Heart right ventricle (tissue), 16 donors: ENCODE results near the gene CD99. TPM values are rescaled to one million over a fixed set of nuclear protein-coding genes. Genes with fewer than 3 reads are reported as not detected.

Experiments used
- ATAC-seq, 8 donors: fragments of 200-7000 bp; cut with Tn5 transposase; one replicate each; pipeline ENCODE4 v1.9.1; 2020; ENCODE audit warnings: mild to moderate bottlenecking in 8 of 8, moderate library complexity in 8 of 8, moderate number of reproducible peaks in 1 of 8
- DNase-seq, 2 donors: peaks; one replicate each; pipeline ENCODE4 v3.0.0-alpha.2; 2020
- H3K27ac ChIP-seq, 10 donors: fragments of 200-600 bp; sonication (generic) in 2 of 10; one replicate each; pipeline versions ENCODE4 v1.5.0 to v1.8.0; 2020 to 2022; ENCODE audit warnings: mild to moderate bottlenecking in 3 of 10
- H3K27me3 ChIP-seq, 7 donors: fragments of 200-600 bp; one replicate each; pipeline ENCODE4 v1.8.0; 2021 to 2022; ENCODE audit warnings: mild to moderate bottlenecking in 2 of 7
- H3K36me3 ChIP-seq, 9 donors: fragments of 200-600 bp; sonication (generic) in 1 of 9; one replicate each; pipeline versions ENCODE4 v1.5.0 to v1.8.0; 2020 to 2022; ENCODE audit warnings: mild to moderate bottlenecking in 2 of 9
- H3K4me1 ChIP-seq, 9 donors: fragments of 200-600 bp; sonication (generic) in 1 of 9; one replicate each; pipeline versions ENCODE4 v1.5.0 to v1.8.0; 2020 to 2022; ENCODE audit warnings: mild to moderate bottlenecking in 4 of 9
- H3K4me3 ChIP-seq, 10 donors: fragments of 200-600 bp; sonication (generic) in 2 of 10; one replicate each; pipeline versions ENCODE4 v1.5.0 to v1.8.0; 2020 to 2022; ENCODE audit warnings: mild to moderate bottlenecking in 7 of 10, moderate library complexity in 2 of 10
- H3K9me3 ChIP-seq, 11 donors: fragments of 200-600 bp in 10 of 11; sonication (generic) in 2 of 11; one replicate each; pipeline versions ENCODE4 v1.5.0 to v1.8.0; 2013 to 2022; ENCODE audit warnings: mild to moderate bottlenecking in 2 of 11, control low read depth in 1 of 11, moderate library complexity in 1 of 11
- CTCF ChIP-seq, 9 donors: fragments of 200-600 bp; sonication (generic) in 2 of 9; IDR thresholded peaks; one replicate each; pipeline versions ENCODE4 v1.5.0 to v1.8.0; 2021 to 2022; ENCODE audit warnings: antibody characterized with exemption in 9 of 9, mild to moderate bottlenecking in 5 of 9, moderate library complexity in 1 of 9
- WGBS, 2 donors: extraction: QIAGEN DNeasy Blood & Tissue Kit; methylation state at CpG; one replicate each; pipeline ENCODE4 v1.1.7; 2013; ENCODE audit warnings: inconsistent platforms in 1 of 2; 5-methylcytosine and 5-hydroxymethylcytosine counted together
- intact Hi-C, 10 donors: fragments of 100-400 bp; cut with DNase I; formaldehyde crosslinking; loops; one replicate each; pipeline versions ENCODE4 v1.11.1 to v1.14.2; 2022
- polyA plus RNA-seq, 2 donors: library from polyadenylated mRNA; stranded (reverse); fragments of 200-250 nt; gene quantifications; one replicate each; pipeline ENCODE4 v1.2.3, GENCODE V29; 2013
- total RNA-seq, 10 donors: library from RNA; stranded (reverse); fragmentation: NEBNext Ultra II Directional in 3 of 10; extraction: Animal tissue kit (Norgen Biotek cat#: 25700) in 3 of 10; gene quantifications; one replicate each; pipeline versions ENCODE4 v1.2.1 to v1.2.4, GENCODE V29; 2021 to 2023
- donor health status: Arrhythmogenic right ventricular cardiomyopathy.
- donor health status: ischemic (EF 13 %, LVEDD 7.1; RV severe dilation, severe dysfunction).
- donor health status: healthy with polysubstance abuse.
- donor health status: DM: no; HTN: yes; CAD: no.
- donor health status: DM: no; HTN: no; CAD: no.
- donor health status: ischemic (EF 25% LVEDD 6.9; RV normal size, moderate dysfunction).
- donor health status: ischemic (EF 25% LVEDD 5.7; RV mildly dilated, moderate dysfunction).
- donor health status: healthy.
- donor health status: DM: yes; HTN: yes; CAD: no.
- donor health status: Ischemic cardiomyopathy.
- donor health status: ischemic (EF 35%, LVEDD 5.7; RV mildly dilated, moderate dysfunction).
- donor health status: nonischemic (EF 11% LVEDD 7.7; RV severe dilation, severe dysfunction).
- donor health status: DM: yes; HTN: yes; CAD: no.
- donor health status: PGD.
- donor health status: ischemic (EF 29% LVEDD 5.4; RV normal size, mild dysfunction).
- donor health status: nonischemic (EF 23%, LVEDD 6.1; RV moderate dilation, normal function).

Gene CD99
- total and polyA plus RNA-seq, 12 donors: 202 to 419 (median 261) TPM

GRCh38 chrX:2650865-2651264, 40.2 kb upstream of the CD99 start:
- intact Hi-C loops: loop anchor here in 1 of 10 donors (5.0 kb wide), 2 partner anchors 56 to 156 kb away; no protein-coding TSS in a partner anchor

GRCh38 chrX:2652106-2652505, 39.0 kb upstream of the CD99 start:
- H3K4me1 ChIP-seq: peaks cover 0 to 4% (median 0%) of the 10 kb centered on the region in 9 donors
- H3K9me3 ChIP-seq: peaks cover 0 to 3% (median 0%) of the 10 kb centered on the region in 11 donors
- no peak overlapping the region for H3K27ac ChIP-seq
- peaks cover 0 to 15% (median 0%) of the 10 kb centered on the region in 9 donors for H3K36me3 ChIP-seq
- 94 to 95% methylated on average over 6 of the region's 6 CpGs for WGBS, 2 donors
- DNase-seq (no peak), ATAC-seq (no peak)
- no peaks in the 10 kb centered on the region for H3K27me3 ChIP-seq
- H3K4me3 ChIP-seq: no peak overlapping the region
- intact Hi-C loops: loop anchor here in 1 of 10 donors (5.0 kb wide), 2 partner anchors 55 to 155 kb away; no protein-coding TSS in a partner anchor
- peak in 2 of 9 donors; percentile 14 to 22 for TF ChIP-seq CTCF (IDR thresholded peaks at IDR 0.05)

More at GRCh38 chrX:2650865-2651264, 40.2 kb upstream of the CD99 start:
- Histone ChIP-seq H3K9me3 (peaks cover 0 to 3% (median 0%) of the 10 kb centered on the region in 11 donors), H3K27me3 (no peaks in the 10 kb centered on the region), H3K36me3 (peaks cover 0 to 17% (median 0%) of the 10 kb centered on the region in 9 donors), H3K27ac (no peak overlapping the region), H3K4me1 (peaks cover 0 to 4% (median 0%) of the 10 kb centered on the region in 9 donors), H3K4me3 (no peak overlapping the region)
- ATAC-seq: peak in 2 of 8 donors; percentile 35 to 62
- DNase-seq: no peak
- no peak for TF ChIP-seq CTCF (IDR thresholded peaks at IDR 0.05)
- 60 to 73% methylated on average over 7 of the region's 7 CpGs for WGBS, 2 donors

GRCh38 chrX:2654436-2655340, 36.4 kb upstream of the CD99 start:
- peaks cover 0 to 4% (median 0%) of the 10 kb centered on the region in 9 donors for H3K4me1 ChIP-seq
- intact Hi-C loops: loop anchor here in 1 of 10 donors (5.0 kb wide), 2 partner anchors 53 to 153 kb away; no protein-coding TSS in a partner anchor
- H3K4me3 ChIP-seq: no peak overlapping the region
- TF ChIP-seq CTCF (IDR thresholded peaks at IDR 0.05): no peak
- peaks cover 0 to 3% (median 0%) of the 10 kb centered on the region in 11 donors for H3K9me3 ChIP-seq
- H3K36me3 ChIP-seq: no peaks in the 10 kb centered on the region
- 75 to 82% methylated on average over 13 of the region's 13 CpGs for WGBS, 2 donors
- DNase-seq (no peak), ATAC-seq (no peak)
- no peak overlapping the region for H3K27ac ChIP-seq
- no peaks in the 10 kb centered on the region for H3K27me3 ChIP-seq

GRCh38 chrX:2656257-2656836, 34.7 kb upstream of the CD99 start:
- Histone ChIP-seq H3K4me3 (no peak overlapping the region), H3K9me3 (peaks cover 0 to 3% (median 0%) of the 10 kb centered on the region in 11 donors), H3K4me1 (no peaks in the 10 kb centered on the region), H3K36me3 (no peaks in the 10 kb centered on the region), H3K27me3 (no peaks in the 10 kb centered on the region), H3K27ac (no peak overlapping the region)
- no peak for TF ChIP-seq CTCF (IDR thresholded peaks at IDR 0.05)
- DNase-seq (no peak), ATAC-seq (no peak)
- 77 to 80% methylated on average over 7 of the region's 7 CpGs for WGBS, 2 donors
- intact Hi-C loops: no loop called here
